Transverse colon (tissue), 4 donors: ENCODE measurements around the gene CFAP65. TPM values are rescaled to one million over a fixed set of nuclear protein-coding genes. Genes with fewer than 3 reads are reported as not detected.

Source experiments
- DNase-seq: peaks from one replicate; pipeline ENCODE4 v3.0.0-alpha.2; 2019
- H3K27ac ChIP-seq, 4 donors: fragments of 200-600 bp; sonication (generic); 2 replicates each; pipeline ENCODE4 v1.5.1; 2016 to 2018; ENCODE audit warnings: inconsistent platforms in 4 of 4
- H3K27me3 ChIP-seq: fragments of 200-600 bp; sonication (generic); 2 replicates; pipeline ENCODE4 v1.5.1; 2017; ENCODE audit warnings: inconsistent platforms
- H3K36me3 ChIP-seq, 4 donors: fragments of 200-600 bp; sonication (generic); 2 replicates each; pipeline ENCODE4 v1.5.1; 2017 to 2019; ENCODE audit warnings: inconsistent platforms in 4 of 4
- H3K4me1 ChIP-seq, 4 donors: fragments of 200-600 bp; sonication (generic); 2 replicates each; pipeline ENCODE4 v1.5.1; 2017 to 2020; ENCODE audit warnings: inconsistent platforms in 4 of 4
- H3K4me3 ChIP-seq, 4 donors: fragments of 200-600 bp; sonication (generic); 1 replicate in 1 of 4; 2 replicates in 3 of 4; pipeline versions ENCODE4 v1.5.1 to v1.6.1; 2017 to 2019; ENCODE audit warnings: inconsistent platforms in 4 of 4
- H3K9me3 ChIP-seq, 2 donors: fragments of 200-600 bp; sonication (generic); 2 replicates each; pipeline ENCODE4 v1.5.1; 2017 to 2019; ENCODE audit warnings: inconsistent platforms in 2 of 2
- CTCF ChIP-seq, 5 experiments: fragments of 200-600 bp in 3 of 5; fragments of 450-650 bp in 2 of 5; sonication (generic) in 3 of 5; IDR thresholded peaks; 1 replicate in 2 of 5; 2 replicates in 3 of 5; pipeline ENCODE4 v1.5.1; 2016 to 2017; ENCODE audit warnings: antibody characterized with exemption in 5 of 5, inconsistent platforms in 3 of 5, mild to moderate bottlenecking in 2 of 5, moderate library complexity in 1 of 5
- EP300 ChIP-seq: sonication (generic); formaldehyde crosslinking; IDR thresholded peaks from one replicate; pipeline ENCODE4 v1.6.1; 2017; ENCODE audit warnings: antibody characterized with exemption, low read depth
- POLR2A ChIP-seq: fragments of 450-650 bp; IDR thresholded peaks from one replicate; pipeline ENCODE4 v1.6.1; 2016; ENCODE audit warnings: antibody characterized with exemption, mild to moderate bottlenecking, moderate library complexity
- POLR2AphosphoS5 ChIP-seq, 3 donors: sonication (generic); formaldehyde crosslinking; IDR thresholded peaks; one replicate each; pipeline ENCODE4 v1.6.1; 2016; ENCODE audit warnings: antibody characterized with exemption in 3 of 3
- WGBS, 2 donors: methylation state at CpG; one replicate each; pipeline ENCODE4 v1.1.5; 2018; ENCODE audit warnings: low coverage in 1 of 2; 5-methylcytosine and 5-hydroxymethylcytosine counted together
- in situ Hi-C, 4 donors: fragments of 200-750 bp; cut with MboI; loops; one replicate each; pipeline versions ENCODE4 v1.15.0 to v1.15.1; 2017; ENCODE audit warnings: low sequenced_read_pairs in 3 of 4, low pct_ligation_motif_present in 1 of 4, low pct_unique_long_range_greater_than_20kb in 1 of 4
- intact Hi-C: fragments of 100-400 bp; cut with DNase I; formaldehyde crosslinking; loops from one replicate; pipeline ENCODE4 v1.15.1; 2023; ENCODE audit warnings: low total_unique reads
- total RNA-seq, 4 donors: library from RNA; depleted of rRNA; stranded (reverse); fragments of >200 nt; gene quantifications; one replicate each; pipeline ENCODE4 v1.1.0, GENCODE V29; 2016

CFAP65 gene
- total RNA-seq, 4 donors from 2014 or later = 0.64 to 3.0 (median 1.5) TPM; not detected in 1

- H3K27ac ChIP-seq = no peak overlapping the region
- TF ChIP-seq POLR2AphosphoS5 (IDR thresholded peaks at IDR 0.05) (no peak), CTCF (IDR thresholded peaks at IDR 0.05) (no peak)
- H3K9me3 ChIP-seq = no peaks in the 10 kb centered on the region
- peaks cover 19 to 55% (median 41%) of the 10 kb centered on the region in 4 donors for H3K4me1 ChIP-seq
- H3K27me3 ChIP-seq = peaks cover 96% of the 10 kb centered on the region
- peak overlapping the region in 2 of 4 donors; percentile 15 to 39 for H3K4me3 ChIP-seq
- DNase-seq = no peak
- WGBS, 2 donors = 5 to 11% methylated on average over 5 to 26 of the region's 26 CpGs
- intact Hi-C loops = no loop called here
- no peaks in the 10 kb centered on the region for H3K36me3 ChIP-seq
- in situ Hi-C loops = no loop called here
These were observed 60.5 kb downstream of the CFAP65 start for GRCh38 chr2:218980735-218981389.

GRCh38 chr2:218979846-218980734 is 61.2 kb downstream of the CFAP65 start:
- peaks cover 95% of the 10 kb centered on the region for H3K27me3 ChIP-seq
- no peaks in the 10 kb centered on the region for H3K9me3 ChIP-seq
- in situ Hi-C loops (no loop called here), intact Hi-C loops (no loop called here)
- peak; percentile 89 for DNase-seq
- peak overlapping the region in 2 of 4 donors; percentile 14 to 33 for H3K4me3 ChIP-seq
- H3K27ac ChIP-seq = no peak overlapping the region
- 0 to 2% methylated on average over 5 to 33 of the region's 39 CpGs for WGBS, 2 donors
- peaks cover 19 to 53% (median 37%) of the 10 kb centered on the region in 4 donors for H3K4me1 ChIP-seq
- H3K36me3 ChIP-seq = no peaks in the 10 kb centered on the region
- TF ChIP-seq POLR2A (no peak), CTCF (IDR thresholded peaks at IDR 0.05) (peak; percentile 88 to 97 (median 95))

GRCh38 chr2:218975060-218975777 is 66.1 kb downstream of the CFAP65 start:
- Histone ChIP-seq H3K9me3 (no peaks in the 10 kb centered on the region), H3K27me3 (peaks cover 82% of the 10 kb centered on the region), H3K4me1 (peaks cover 0 to 17% (median 6%) of the 10 kb centered on the region in 4 donors), H3K4me3 (no peak overlapping the region), H3K36me3 (no peaks in the 10 kb centered on the region), H3K27ac (peak overlapping the region in 1 of 4 donors; percentile 51)
- intact Hi-C loops (no loop called here), in situ Hi-C loops (no loop called here)
- DNase-seq = peak; percentile 59
- TF ChIP-seq CTCF (IDR thresholded peaks at IDR 0.05) (no peak), POLR2A (no peak), POLR2AphosphoS5 (IDR thresholded peaks at IDR 0.05) (peak in 1 of 3 donors; percentile 49), EP300 (peak; percentile 30)
- 55 to 69% methylated on average over 2 to 4 of the region's 4 CpGs for WGBS, 2 donors

GRCh38 chr2:218970894-218971293 is 70.4 kb downstream of the CFAP65 start:
- no peak overlapping the region for H3K27ac ChIP-seq
- H3K9me3 ChIP-seq = no peaks in the 10 kb centered on the region
- H3K4me3 ChIP-seq = no peak overlapping the region
- no peaks in the 10 kb centered on the region for H3K36me3 ChIP-seq
- 33% methylated on average over 1 of the region's 1 CpG; no CpG with 5 or more reads in 1 of the 2 donors for WGBS, 2 donors
- DNase-seq = no peak
- in situ Hi-C loops = no loop called here
- peaks cover 0 to 6% (median 0%) of the 10 kb centered on the region in 4 donors for H3K4me1 ChIP-seq
- H3K27me3 ChIP-seq = peaks cover 84% of the 10 kb centered on the region
- intact Hi-C loops = no loop called here
- TF ChIP-seq CTCF (IDR thresholded peaks at IDR 0.05) = no peak
- TF ChIP-seq EP300 = no peak
- TF ChIP-seq POLR2AphosphoS5 (IDR thresholded peaks at IDR 0.05) = no peak
- TF ChIP-seq POLR2A = no peak
